GM23338 (cell line): Measurements from ENCODE around the gene TINAGL1. TPM values are rescaled to one million over a fixed set of nuclear protein-coding genes. Genes with fewer than 3 reads are reported as not detected.

Experiments used
- ATAC-seq: fragments of 200-7000 bp; cut with Tn5 transposase; 3 replicates; pipeline ENCODE4 v1.9.1; 2020
- DNase-seq: peaks from one replicate; pipeline ENCODE4 v3.0.0-alpha.2; 2015; ENCODE audit warnings: low spot score
- H2AFZ ChIP-seq: fragments of 200-600 bp; sonication (generic); 2 replicates; pipeline ENCODE4 v1.8.0; 2016; ENCODE audit warnings: antibody characterized with exemption, mild to moderate bottlenecking, moderate library complexity
- H3F3A ChIP-seq: fragments of 200-600 bp; sonication (generic); replicated peaks from 2 replicates; pipeline ENCODE4 v1.8.0; 2017; ENCODE audit warnings: antibody characterized with exemption, mixed run types, low read depth
- H3K27ac ChIP-seq: fragments of 200-600 bp; sonication (generic); 2 replicates; pipeline ENCODE4 v1.6.1; 2016; ENCODE audit warnings: low read depth
- H3K27me3 ChIP-seq: fragments of 200-600 bp; sonication (generic); 2 replicates; pipeline ENCODE4 v1.8.0; 2016; ENCODE audit warnings: mild to moderate bottlenecking, mixed run types, moderate library complexity; ENCODE audit not compliant: insufficient read depth
- H3K36me3 ChIP-seq: fragments of 200-600 bp; sonication (generic); 2 replicates; pipeline ENCODE4 v1.8.0; 2016; ENCODE audit warnings: mild to moderate bottlenecking; ENCODE audit not compliant: insufficient read depth
- H3K4me1 ChIP-seq: fragments of 200-600 bp; sonication (generic); 2 replicates; pipeline ENCODE4 v1.8.0; 2016; ENCODE audit warnings: mild to moderate bottlenecking, moderate library complexity; ENCODE audit not compliant: insufficient read depth
- H3K4me2 ChIP-seq: fragments of 200-600 bp; sonication (generic); 2 replicates; pipeline ENCODE4 v1.7.1; 2017; ENCODE audit warnings: mixed run types
- H3K4me3 ChIP-seq: fragments of 200-600 bp; sonication (generic); 2 replicates; pipeline ENCODE4 v1.6.1; 2016; ENCODE audit warnings: mixed run types
- H3K79me2 ChIP-seq: fragments of 200-600 bp; sonication (generic); replicated peaks from 2 replicates; pipeline ENCODE4 v1.8.0; 2017; ENCODE audit warnings: mild to moderate bottlenecking; ENCODE audit not compliant: insufficient read depth
- H3K9me2 ChIP-seq: fragments of 200-600 bp; sonication (generic); 2 replicates; pipeline ENCODE4 v1.8.0; 2017; ENCODE audit not compliant: insufficient read depth
- H4K20me1 ChIP-seq: fragments of 200-600 bp; sonication (generic); replicated peaks from 2 replicates; pipeline ENCODE4 v1.8.0; 2017; ENCODE audit warnings: mild to moderate bottlenecking; ENCODE audit not compliant: insufficient read depth
- H3K27ac Mint-ChIP-seq: 2 replicates; pipeline ENCODE4 v1.8.0; 2020; ENCODE audit warnings: inconsistent platforms, mild to moderate bottlenecking, moderate library complexity, mixed read lengths
- H3K27me3 Mint-ChIP-seq: 3 replicates; pipeline ENCODE4 v1.8.0; 2022; ENCODE audit warnings: low read depth, mild to moderate bottlenecking, moderate library complexity, mixed read lengths, inconsistent platforms; ENCODE audit not compliant: insufficient read depth, poor library complexity
- H3K36me3 Mint-ChIP-seq: 3 replicates; pipeline ENCODE4 v1.8.0; 2021; ENCODE audit warnings: low read depth, mild to moderate bottlenecking, inconsistent platforms, moderate library complexity, mixed read lengths
- H3K4me1 Mint-ChIP-seq: 3 replicates; pipeline ENCODE4 v1.8.0; 2020; ENCODE audit warnings: mild to moderate bottlenecking, inconsistent platforms, mixed read lengths
- H3K4me3 Mint-ChIP-seq: 3 replicates; pipeline ENCODE4 v1.8.0; 2021; ENCODE audit warnings: moderate library complexity, mild to moderate bottlenecking, inconsistent platforms, mixed read lengths
- H3K9me3 Mint-ChIP-seq: 3 replicates; pipeline ENCODE4 v1.8.0; 2020; ENCODE audit warnings: moderate library complexity, mild to moderate bottlenecking, inconsistent platforms, mixed read lengths
- CREB1 ChIP-seq: fragments of 250-450 bp; sonication (Bioruptor Pico); IDR thresholded peaks from 2 replicates; pipeline ENCODE4 v1.5.0; 2020; ENCODE audit warnings: low read depth, mild to moderate bottlenecking, moderate library complexity
- EZH2 ChIP-seq: fragments of 200-600 bp; sonication (generic); IDR thresholded peaks from one replicate; pipeline ENCODE4 v1.8.0; 2017; ENCODE audit warnings: antibody characterized with exemption, mild to moderate bottlenecking, low read depth; ENCODE audit not compliant: unreplicated experiment
- EZH2phosphoT487 ChIP-seq: fragments of 200-600 bp; sonication (generic); IDR thresholded peaks from one replicate; pipeline ENCODE4 v1.8.1; 2018; ENCODE audit warnings: antibody characterized with exemption; ENCODE audit not compliant: unreplicated experiment
- JUNB ChIP-seq: IDR thresholded peaks from one replicate; pipeline ENCODE4 v1.6.1; 2016; ENCODE audit warnings: antibody characterized with exemption; ENCODE audit not compliant: unreplicated experiment
- NANOG ChIP-seq: IDR thresholded peaks from 2 replicates; pipeline ENCODE4 v1.6.1; 2016; ENCODE audit warnings: antibody characterized with exemption, borderline replicate concordance
- POLR2AphosphoS5 ChIP-seq: IDR thresholded peaks from 2 replicates; pipeline ENCODE4 v1.6.1; 2016; ENCODE audit warnings: antibody characterized with exemption, low read depth
- STAT1 ChIP-seq: IDR thresholded peaks from one replicate; pipeline ENCODE4 v1.6.1; 2016; ENCODE audit warnings: antibody characterized with exemption; ENCODE audit not compliant: unreplicated experiment
- ZNF331 ChIP-seq: fragments of 250-450 bp; sonication (Bioruptor Pico); IDR thresholded peaks from 2 replicates; pipeline ENCODE4 v1.5.0; 2020; ENCODE audit warnings: low read depth, mild to moderate bottlenecking, moderate library complexity
- ZNF462 ChIP-seq: fragments of 250-450 bp; sonication (Bioruptor Pico); IDR thresholded peaks from 2 replicates; pipeline ENCODE4 v1.5.0; 2020; ENCODE audit warnings: mild to moderate bottlenecking, moderate library complexity
- polyA plus RNA-seq: library from polyadenylated mRNA; unstranded; fragments of >200 nt; fragmentation: Nextera tagmentation; extraction: Ambion mirVana; gene quantifications from 2 replicates; pipeline ENCODE4 v1.2.1, GENCODE V29; 2016
- total RNA-seq: library from RNA; depleted of rRNA; stranded (reverse); fragments of >200 nt; shearing (Covaris generic); gene quantifications from 2 replicates; pipeline ENCODE4 v1.2.3, GENCODE V29; 2014

Gene TINAGL1
- total and polyA plus RNA-seq, 2 experiments from 2014 or later, result 6.8 to 15.8 TPM

DNA sequence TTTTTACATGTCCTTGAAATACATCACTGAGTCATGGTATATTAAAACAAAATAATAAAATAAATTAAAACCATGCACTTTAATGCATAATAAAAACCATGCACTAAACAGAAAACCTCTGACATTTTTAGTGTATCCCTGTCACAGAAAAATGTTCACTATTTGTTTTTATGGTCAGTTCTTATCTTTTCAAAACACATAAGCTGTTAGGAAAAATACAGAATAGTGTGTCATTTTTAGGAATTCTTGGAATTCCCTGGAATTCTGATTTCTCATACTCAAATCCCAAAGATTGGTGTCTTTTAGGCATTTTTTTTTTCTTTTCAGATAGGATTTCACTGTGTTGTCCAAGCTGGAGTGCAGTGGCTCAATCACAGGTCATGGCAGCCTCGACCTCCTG is 25.1 kb upstream of the TINAGL1 start (continued):
- no peak for TF ChIP-seq ZNF462

- Histone ChIP-seq H3K36me3 (no peaks in the 10 kb centered on the region), H3K4me2 (no peak overlapping the region), H3K4me3 (no peak overlapping the region), H3K27me3 (no peaks in the 10 kb centered on the region), H4K20me1 (no peaks in the 10 kb centered on the region), H3K9me2 (no peaks in the 10 kb centered on the region), H3F3A (no peaks in the 10 kb centered on the region), H3K79me2 (no peaks in the 10 kb centered on the region), H3K4me1 (peaks cover 5% of the 10 kb centered on the region), H2AFZ (no peak overlapping the region), H3K27ac (no peak overlapping the region)
- Mint-ChIP-seq H3K36me3 (no peaks in the 10 kb centered on the region), H3K27me3 (peaks cover 4% of the 10 kb centered on the region), H3K4me3 (no peak overlapping the region), H3K9me3 (no peaks in the 10 kb centered on the region), H3K4me1 (peaks cover 9% of the 10 kb centered on the region), H3K27ac (0 out of 2 replicates have a peak overlapping the region, but pooled peaks have one; percentile 16)
- DNase-seq (no peak), ATAC-seq (no peak)
- no peak for TF ChIP-seq STAT1
- no peak for TF ChIP-seq CREB1 (CRISPR knock-in tag)
- TF ChIP-seq NANOG, result no peak
- TF ChIP-seq EZH2, result no peak
- no peak for TF ChIP-seq EZH2phosphoT487
- no peak for TF ChIP-seq POLR2AphosphoS5
- no peak for TF ChIP-seq ZNF462
- TF ChIP-seq JUNB, result no peak
- no peak for TF ChIP-seq ZNF331 (CRISPR knock-in tag)
Measured at GRCh38 chr1:31552489-31552888, 23.8 kb upstream of the TINAGL1 start.
